ENCODE measurements around the gene RIOK3. TPM values are rescaled to one million over a fixed set of nuclear protein-coding genes. Genes with fewer than 3 reads are reported as not detected.

Gene RIOK3
- total and polyA plus RNA-seq, 9 donors = 21.5 to 48.3 (median 39.2) TPM

GRCh38 chr18:23442958-23443357 is 10.1 kb upstream of the RIOK3 start:
- TF ChIP-seq, protein P1, sequence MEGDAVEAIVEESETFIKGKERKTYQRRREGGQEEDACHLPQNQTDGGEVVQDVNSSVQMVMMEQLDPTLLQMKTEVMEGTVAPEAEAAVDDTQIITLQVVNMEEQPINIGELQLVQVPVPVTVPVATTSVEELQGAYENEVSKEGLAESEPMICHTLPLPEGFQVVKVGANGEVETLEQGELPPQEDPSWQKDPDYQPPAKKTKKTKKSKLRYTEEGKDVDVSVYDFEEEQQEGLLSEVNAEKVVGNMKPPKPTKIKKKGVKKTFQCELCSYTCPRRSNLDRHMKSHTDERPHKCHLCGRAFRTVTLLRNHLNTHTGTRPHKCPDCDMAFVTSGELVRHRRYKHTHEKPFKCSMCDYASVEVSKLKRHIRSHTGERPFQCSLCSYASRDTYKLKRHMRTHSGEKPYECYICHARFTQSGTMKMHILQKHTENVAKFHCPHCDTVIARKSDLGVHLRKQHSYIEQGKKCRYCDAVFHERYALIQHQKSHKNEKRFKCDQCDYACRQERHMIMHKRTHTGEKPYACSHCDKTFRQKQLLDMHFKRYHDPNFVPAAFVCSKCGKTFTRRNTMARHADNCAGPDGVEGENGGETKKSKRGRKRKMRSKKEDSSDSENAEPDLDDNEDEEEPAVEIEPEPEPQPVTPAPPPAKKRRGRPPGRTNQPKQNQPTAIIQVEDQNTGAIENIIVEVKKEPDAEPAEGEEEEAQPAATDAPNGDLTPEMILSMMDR (IDR thresholded peaks at IDR 0.05) = no peak
- TF ChIP-seq POLR2A (IDR thresholded peaks at IDR 0.05) = no peak
- H3K4me1 ChIP-seq (ENCODE audit: insufficient read depth) = no peaks in the 10 kb centered on the region
- no peak overlapping the region for H3K4me3 ChIP-seq
- no peaks in the 10 kb centered on the region for H3K9me3 ChIP-seq
- intact Hi-C loops (cut with DNase I) = no loop called here
- no peak overlapping the region for H3K27ac ChIP-seq
- WGBS, 3 donors = 86 to 93% (median 89%) methylated on average over 3 of the region's 3 CpGs
- H3K36me3 ChIP-seq = no peaks in the 10 kb centered on the region
- no peak for DNase-seq
- no peaks in the 10 kb centered on the region for H3K27me3 ChIP-seq

- Histone ChIP-seq H3K27me3 (no peaks in the 10 kb centered on the region), H3K4me3 (no peak overlapping the region), H3K27ac (no peak overlapping the region), H3K4me1 (ENCODE audit: insufficient read depth) (no peaks in the 10 kb centered on the region), H3K36me3 (no peaks in the 10 kb centered on the region), H3K9me3 (no peaks in the 10 kb centered on the region)
- intact Hi-C loops (cut with DNase I) = no loop called here
- WGBS, 3 donors = 80 to 83% (median 83%) methylated on average over 1 of the region's 1 CpG
- DNase-seq = no peak
- TF ChIP-seq, protein P1 (IDR thresholded peaks at IDR 0.05) = no peak
- TF ChIP-seq POLR2A (IDR thresholded peaks at IDR 0.05) (no peak), EP300 (IDR thresholded peaks at IDR 0.05) (no peak)
Measured at GRCh38 chr18:23448291-23448690, 4.8 kb upstream of the RIOK3 start.

DNA sequence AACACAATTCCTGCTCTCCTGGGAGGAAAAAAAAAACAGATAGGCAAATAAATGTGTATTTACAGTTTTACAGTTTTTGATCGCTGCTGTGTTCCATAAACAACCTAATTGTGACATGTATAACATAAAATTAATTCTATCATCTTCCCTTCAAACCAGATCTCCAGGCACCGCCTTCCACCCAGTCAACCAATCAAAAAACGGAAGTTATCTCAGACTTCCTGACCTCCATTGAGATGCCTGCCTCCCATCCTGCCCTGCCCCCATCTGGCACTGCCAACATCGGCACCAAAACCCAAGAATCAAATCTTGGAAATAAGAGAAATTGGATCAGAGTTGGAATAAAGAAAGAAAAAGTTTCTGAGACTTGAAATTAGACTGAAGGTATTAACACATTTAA is 3.1 kb upstream of the RIOK3 start:
- Histone ChIP-seq H3K9me3 (no peaks in the 10 kb centered on the region), H3K27ac (no peak overlapping the region), H3K4me1 (ENCODE audit: insufficient read depth) (peaks cover 2% of the 10 kb centered on the region), H3K27me3 (no peaks in the 10 kb centered on the region), H3K4me3 (no peak overlapping the region), H3K36me3 (no peaks in the 10 kb centered on the region)
- WGBS, 3 donors = 63 to 71% (median 64%) methylated on average over 4 of the region's 4 CpGs
- no peak for DNase-seq
- no peak for TF ChIP-seq POLR2A (IDR thresholded peaks at IDR 0.05)
- TF ChIP-seq EP300 (IDR thresholded peaks at IDR 0.05) = no peak
- TF ChIP-seq, protein P1 (IDR thresholded peaks at IDR 0.05) = no peak
- intact Hi-C loops (cut with DNase I) = loop anchor here in 1 of 4 donors (10.0 kb wide), 1 partner anchor 55 kb away; the partner anchor contains the start of gene RMC1

DNA sequence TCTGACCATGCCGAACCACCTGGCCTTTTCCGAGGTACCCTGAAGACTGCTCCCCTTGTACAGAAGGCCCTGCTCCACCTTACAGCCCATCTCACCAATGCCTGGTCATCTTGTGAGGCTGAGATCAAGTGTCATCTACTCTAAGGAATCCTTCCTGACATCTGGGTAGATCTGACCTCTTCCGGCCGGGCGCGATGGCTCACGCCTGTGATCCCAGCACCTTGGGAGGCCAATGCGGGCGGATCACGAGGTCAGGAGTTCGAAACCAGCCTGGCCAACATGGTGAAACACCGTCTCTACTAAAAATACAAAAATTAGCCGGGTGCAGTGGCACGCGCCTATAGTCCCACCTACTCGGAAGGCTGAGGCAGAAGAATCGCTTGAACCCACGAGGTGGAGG is 2.1 kb upstream of the RIOK3 start:
- no peak for DNase-seq
- intact Hi-C loops (cut with DNase I) = loop anchor here in 1 of 4 donors (10.0 kb wide), 1 partner anchor 54 kb away; the partner anchor contains the start of gene RMC1
- Histone ChIP-seq H3K27ac (no peak overlapping the region), H3K9me3 (no peaks in the 10 kb centered on the region), H3K27me3 (no peaks in the 10 kb centered on the region), H3K4me3 (no peak overlapping the region), H3K4me1 (ENCODE audit: insufficient read depth) (peaks cover 5% of the 10 kb centered on the region), H3K36me3 (no peaks in the 10 kb centered on the region)
- no peak for TF ChIP-seq EP300 (IDR thresholded peaks at IDR 0.05)
- no peak for TF ChIP-seq POLR2A (IDR thresholded peaks at IDR 0.05)
- TF ChIP-seq, protein P1 (IDR thresholded peaks at IDR 0.05) = no peak
- 91 to 96% (median 92%) methylated on average over 18 of the region's 18 CpGs for WGBS, 3 donors

Measured in ovary (tissue), 9 donors.